SK-N-SH (cell line): Measurements from ENCODE around the gene CCP110. TPM values are rescaled to one million over a fixed set of nuclear protein-coding genes. Genes with fewer than 3 reads are reported as not detected.
"Not testable (repeated sequence)": the region's sequence is repeated elsewhere in the genome, so short reads cannot be mapped to it uniquely, and the experiment has no call there.

ENCODE experiments used
- CTCF ChIA-PET: fragments of 300-600, 350-600 bp; formaldehyde crosslinking; extraction: SDS; loops from one replicate; lab custom pipeline; 2021; lab: Yijun Ruan, JAX
- POLR2A ChIA-PET: fragments of 350-600 bp; sonication (Branson Sonifier 250); formaldehyde crosslinking; extraction: SDS; loops from one replicate; lab custom pipeline; 2020; ENCODE audit warnings: antibody characterized with exemption, inconsistent platforms; lab: Yijun Ruan, JAX
- DNase-seq: peaks from one replicate; pipeline ENCODE4 v3.0.0; 2012
- H2AFZ ChIP-seq: fragments of 200-600 bp; sonication (generic); 2 replicates; pipeline ENCODE4 v1.8.1; 2016; ENCODE audit warnings: antibody characterized with exemption, mild to moderate bottlenecking, low read depth
- H3F3A ChIP-seq: fragments of 200-600 bp; sonication (generic); replicated peaks from 2 replicates; pipeline ENCODE3; 2016; ENCODE audit warnings: antibody characterized with exemption, mild to moderate bottlenecking; ENCODE audit not compliant: insufficient read depth
- H3K27ac ChIP-seq, 2 experiments: fragments of 200-500 bp in 1 of 2; fragments of 200-600 bp in 1 of 2; sonication (Bioruptor generic) in 1 of 2; sonication (generic), shearing (Covaris generic) in 1 of 2; 2 replicates each; pipeline versions ENCODE4 v1.5.1 to v1.6.1; 2014 to 2016; ENCODE audit warnings: low read depth in 2 of 2, inconsistent platforms in 1 of 2, low read length in 1 of 2, mild to moderate bottlenecking in 1 of 2, mixed read lengths in 1 of 2
- H3K27me3 ChIP-seq: fragments of 200-600 bp; sonication (generic), shearing (Covaris generic); 2 replicates; pipeline ENCODE4 v1.6.1; 2016; ENCODE audit warnings: mixed run types; ENCODE audit not compliant: insufficient read depth
- H3K36me3 ChIP-seq, 2 experiments: fragments of 200-500 bp in 1 of 2; fragments of 200-600 bp in 1 of 2; sonication (Bioruptor generic) in 1 of 2; sonication (generic) in 1 of 2; replicated peaks in 1 of 2; 2 replicates each; pipeline versions ENCODE3 to v1.5.1; 2014 to 2016; ENCODE audit warnings: low read length in 1 of 2, mild to moderate bottlenecking in 1 of 2; ENCODE audit not compliant: insufficient read depth in 2 of 2, control insufficient read depth in 1 of 2
- H3K4me1 ChIP-seq, 2 experiments: fragments of 200-500 bp in 1 of 2; fragments of 200-600 bp in 1 of 2; sonication (Bioruptor generic) in 1 of 2; sonication (generic), shearing (Covaris generic) in 1 of 2; 2 replicates each; pipeline versions ENCODE4 v1.5.1 to v1.6.1; 2014 to 2016; ENCODE audit warnings: low read depth in 1 of 2, low read length in 1 of 2, mixed run types in 1 of 2; ENCODE audit not compliant: insufficient read depth in 2 of 2, control insufficient read depth in 1 of 2
- H3K4me2 ChIP-seq: fragments of 200-600 bp; sonication (generic), shearing (Covaris generic); 2 replicates; pipeline ENCODE4 v1.6.1; 2017; ENCODE audit warnings: mixed run types
- H3K4me3 ChIP-seq, 2 experiments: fragments of 200-500 bp in 1 of 2; fragments of 200-600 bp in 1 of 2; sonication (Bioruptor generic) in 1 of 2; sonication (generic), shearing (Covaris generic) in 1 of 2; 2 replicates each; pipeline versions ENCODE4 v1.5.1 to v1.8.1; 2014 to 2016; ENCODE audit warnings: low read depth in 2 of 2, inconsistent platforms in 1 of 2, low read length in 1 of 2, mild to moderate bottlenecking in 1 of 2, mixed read lengths in 1 of 2, moderate library complexity in 1 of 2
- H3K79me2 ChIP-seq: fragments of 200-600 bp; sonication (generic); 2 replicates; pipeline ENCODE4 v1.8.1; 2017; ENCODE audit warnings: mild to moderate bottlenecking; ENCODE audit not compliant: insufficient read depth
- H3K9ac ChIP-seq: fragments of 200-600 bp; sonication (generic); 2 replicates; pipeline ENCODE4 v1.6.1; 2017; ENCODE audit warnings: mixed run types
- H3K9me2 ChIP-seq: fragments of 200-600 bp; sonication (generic); 2 replicates; pipeline ENCODE4 v1.6.1; 2017; ENCODE audit warnings: mixed run types
- H3K9me3 ChIP-seq: fragments of 200-600 bp; sonication (generic); 2 replicates; pipeline ENCODE4 v1.6.1; 2017; ENCODE audit warnings: mixed run types, mild to moderate bottlenecking, moderate library complexity
- H4K20me1 ChIP-seq: fragments of 200-600 bp; sonication (generic); 2 replicates; pipeline ENCODE4 v1.6.1; 2017; ENCODE audit warnings: mild to moderate bottlenecking, mixed run types; ENCODE audit not compliant: insufficient read depth
- CTCF ChIP-seq: fragments of 200-600 bp; sonication (generic); IDR thresholded peaks from 2 replicates; pipeline ENCODE4 v1.6.1; 2017; ENCODE audit warnings: antibody characterized with exemption, mild to moderate bottlenecking, moderate library complexity
- EZH2phosphoT487 ChIP-seq: fragments of 200-600 bp; sonication (generic); IDR thresholded peaks from 2 replicates; pipeline ENCODE4 v1.6.1; 2017; ENCODE audit warnings: low read depth, mixed run types, mild to moderate bottlenecking, antibody characterized with exemption, moderate library complexity, borderline replicate concordance
- FOXJ3 ChIP-seq: sonication (generic); formaldehyde crosslinking; IDR thresholded peaks from 2 replicates; pipeline ENCODE4 v1.5.1; 2020; ENCODE audit warnings: mild to moderate bottlenecking, missing genetic modification reagents
- FOXM1 ChIP-seq: IDR thresholded peaks from 2 replicates; pipeline ENCODE4 v1.4.0; 2012; ENCODE audit warnings: low read depth, mild to moderate bottlenecking
- IRF3 ChIP-seq: fragments of 150-350 bp; IDR thresholded peaks from 2 replicates; pipeline ENCODE4 v1.6.1; 2016; ENCODE audit warnings: mild to moderate bottlenecking, low read depth, low read length
- JUND ChIP-seq: IDR thresholded peaks from 2 replicates; pipeline ENCODE4 v1.4.0; 2012
- MAX ChIP-seq: IDR thresholded peaks from 2 replicates; pipeline ENCODE4 v1.4.0; 2012; ENCODE audit warnings: low read depth
- MXI1 ChIP-seq: IDR thresholded peaks from 2 replicates; pipeline ENCODE4 v1.6.1; 2012; ENCODE audit warnings: mild to moderate bottlenecking, low read depth, low read length, improper control_type of control experiment
- NFIC ChIP-seq: IDR thresholded peaks from 2 replicates; pipeline ENCODE4 v1.4.0; 2012; ENCODE audit warnings: borderline replicate concordance
- NRF1 ChIP-seq: IDR thresholded peaks from 2 replicates; pipeline ENCODE4 v1.6.1; 2012; ENCODE audit warnings: low read depth, mild to moderate bottlenecking, low read length
- RCOR1 ChIP-seq: fragments of 150-350 bp; IDR thresholded peaks from 2 replicates; pipeline ENCODE4 v1.6.1; 2017; ENCODE audit warnings: antibody characterized with exemption, low read length
- RXRA ChIP-seq: IDR thresholded peaks from 2 replicates; pipeline ENCODE4 v1.4.0; 2012; ENCODE audit warnings: low read depth, mild to moderate bottlenecking, borderline replicate concordance
- SIN3A ChIP-seq: IDR thresholded peaks from 2 replicates; pipeline ENCODE4 v1.6.1; 2012; ENCODE audit warnings: low read depth, mild to moderate bottlenecking, low read length, moderate library complexity, borderline replicate concordance
- TAF1 ChIP-seq: IDR thresholded peaks from 2 replicates; pipeline ENCODE4 v1.6.1; 2012; ENCODE audit warnings: low read depth, mild to moderate bottlenecking, low read length, moderate library complexity, borderline replicate concordance
- TEAD4 ChIP-seq: IDR thresholded peaks from 2 replicates; pipeline ENCODE4 v1.4.0; 2012; ENCODE audit warnings: mild to moderate bottlenecking, borderline replicate concordance; ENCODE audit not compliant: insufficient read depth
- USF1 ChIP-seq: IDR thresholded peaks from 2 replicates; pipeline ENCODE4 v1.4.0; 2012; ENCODE audit warnings: low read depth, borderline replicate concordance
- WGBS: methylation state at CpG from one replicate; pipeline ENCODE4 v1.1.6; 2017; ENCODE audit warnings: low lambda C conversion rate; 5-methylcytosine and 5-hydroxymethylcytosine counted together
- polyA plus RNA-seq, 3 experiments: library from polyadenylated mRNA; depleted of rRNA; stranded (reverse); fragments of >200 nt; gene quantifications; 2 replicates each; pipeline ENCODE4 v1.2.3, GENCODE V29; 2012

Gene CCP110
- polyA plus RNA-seq, 1 of the 3 experiments (the other 2 are of a cell fraction): 5.4 TPM

GRCh38 chr16:19542138-19542821 lies 18.5 kb downstream of the CCP110 start:
- CTCF ChIA-PET: interaction anchor here (2.2 kb wide), 1 partner anchor 12 kb away, joined by 8 read pairs; no protein-coding TSS in a partner anchor
- Histone ChIP-seq H2AFZ (no peak overlapping the region), H3K79me2 (no peaks in the 10 kb centered on the region), H3K27ac (no peak overlapping the region), H3K4me1 (no peaks in the 10 kb centered on the region), H3K9ac (no peak overlapping the region), H3K9me2 (no peaks in the 10 kb centered on the region), H3K4me3 (no peak overlapping the region), H3K4me2 (no peak overlapping the region)
- DNase-seq: no peak
- TF ChIP-seq RXRA (no peak), EZH2phosphoT487 (no peak), NRF1 (no peak), MAX (no peak), SIN3A (no peak), RCOR1 (no peak), USF1 (no peak), TEAD4 (no peak), MXI1 (no peak), JUND (no peak), FOXJ3 (CRISPR knock-in tag) (no peak), CTCF (no peak), TAF1 (no peak), IRF3 (no peak), NFIC (no peak), FOXM1 (no peak)
- TF ChIP-seq, all 33 proteins: peak for 0
- H4K20me1 ChIP-seq: no peaks in the 10 kb centered on the region
- no peaks in the 10 kb centered on the region for H3K27me3 ChIP-seq
- POLR2A ChIA-PET: no interaction called here
- WGBS: 97% methylated on average over 3 of the region's 3 CpGs
- H3F3A ChIP-seq: peaks cover 5% of the 10 kb centered on the region
- peaks cover 47 to 69% of the 10 kb centered on the region in 2 experiments for H3K36me3 ChIP-seq
- H3K9me3 ChIP-seq: no peaks in the 10 kb centered on the region

GRCh38 chr16:19543278-19543996 lies 19.7 kb downstream of the CCP110 start:
- CTCF ChIA-PET: interaction anchor here (0.7 to 2.2 kb wide), 2 partner anchors 11 to 19 kb away, joined by 4 to 8 read pairs; partner anchors contain the start of gene CCP110
- H3K27me3 ChIP-seq, H2AFZ ChIP-seq, H3K27ac ChIP-seq, H3F3A ChIP-seq, H3K9me2 ChIP-seq, POLR2A ChIA-PET, H3K9me3 ChIP-seq, H3K4me1 ChIP-seq, H3K9ac ChIP-seq, H3K4me2 ChIP-seq, H4K20me1 ChIP-seq, H3K4me3 ChIP-seq, H3K79me2 ChIP-seq, DNase-seq: not testable (repeated sequence)
- peaks cover 57 to 73% of the 10 kb centered on the region in 2 experiments for H3K36me3 ChIP-seq
- 79% methylated on average over 10 of the region's 10 CpGs for WGBS
